ENCODE results near the gene TRIO.

DNA sequence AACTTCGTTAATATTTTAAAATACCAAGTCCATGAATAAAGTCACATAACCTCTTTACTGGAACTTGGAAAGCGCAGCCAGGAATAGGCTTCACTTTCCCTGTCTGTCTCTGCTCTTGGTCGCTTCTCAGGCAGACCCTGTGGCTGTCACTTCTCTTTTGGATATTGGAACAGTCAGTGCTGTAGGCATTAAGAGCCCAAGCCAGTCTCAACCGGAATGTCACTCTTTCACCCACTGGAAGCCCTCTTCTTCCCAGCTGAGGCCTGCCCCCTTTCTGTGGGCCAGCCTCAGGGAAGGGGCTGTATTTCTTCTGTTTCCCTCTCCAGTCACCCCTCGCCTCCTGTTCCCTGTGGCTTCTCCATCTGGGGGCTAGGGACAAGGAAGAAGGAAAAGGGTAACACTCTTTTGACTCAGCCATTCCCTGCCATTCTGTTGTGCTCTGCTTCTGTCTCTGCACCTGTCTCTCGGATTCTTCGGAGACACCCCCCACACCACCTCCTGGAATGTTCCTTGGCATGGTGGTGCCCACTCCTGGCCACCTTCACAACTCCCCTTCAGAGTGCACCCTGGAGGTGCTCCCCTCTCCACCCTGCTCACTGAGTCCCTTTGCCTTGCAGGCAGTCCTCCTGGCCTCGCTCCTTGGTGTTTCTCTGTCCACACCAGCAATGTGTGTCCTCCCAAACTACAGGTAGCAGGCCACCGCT is 103.4 kb downstream of the TRIO start:
- TF ChIP-seq, protein P1, sequence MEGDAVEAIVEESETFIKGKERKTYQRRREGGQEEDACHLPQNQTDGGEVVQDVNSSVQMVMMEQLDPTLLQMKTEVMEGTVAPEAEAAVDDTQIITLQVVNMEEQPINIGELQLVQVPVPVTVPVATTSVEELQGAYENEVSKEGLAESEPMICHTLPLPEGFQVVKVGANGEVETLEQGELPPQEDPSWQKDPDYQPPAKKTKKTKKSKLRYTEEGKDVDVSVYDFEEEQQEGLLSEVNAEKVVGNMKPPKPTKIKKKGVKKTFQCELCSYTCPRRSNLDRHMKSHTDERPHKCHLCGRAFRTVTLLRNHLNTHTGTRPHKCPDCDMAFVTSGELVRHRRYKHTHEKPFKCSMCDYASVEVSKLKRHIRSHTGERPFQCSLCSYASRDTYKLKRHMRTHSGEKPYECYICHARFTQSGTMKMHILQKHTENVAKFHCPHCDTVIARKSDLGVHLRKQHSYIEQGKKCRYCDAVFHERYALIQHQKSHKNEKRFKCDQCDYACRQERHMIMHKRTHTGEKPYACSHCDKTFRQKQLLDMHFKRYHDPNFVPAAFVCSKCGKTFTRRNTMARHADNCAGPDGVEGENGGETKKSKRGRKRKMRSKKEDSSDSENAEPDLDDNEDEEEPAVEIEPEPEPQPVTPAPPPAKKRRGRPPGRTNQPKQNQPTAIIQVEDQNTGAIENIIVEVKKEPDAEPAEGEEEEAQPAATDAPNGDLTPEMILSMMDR (IDR thresholded peaks at IDR 0.05): no peak
- TF ChIP-seq EP300 (IDR thresholded peaks at IDR 0.05): no peak

Measured in upper lobe of left lung (tissue), 4 donors.